K562 (cell line): ENCODE measurements around the gene MYLIP. TPM values are rescaled to one million over a fixed set of nuclear protein-coding genes. Genes with fewer than 3 reads are reported as not detected.

Source experiments
- ATAC-seq: fragments of 200-7000 bp; cut with Tn5 transposase; 3 replicates; pipeline ENCODE4 v1.9.1; 2020; ENCODE audit warnings: moderate library complexity
- BruUV-seq: library from RNA; stranded (reverse); fragments of 400-500 nt; replicated peaks from 2 replicates; lab custom pipeline; 2021; lab: Mats Ljungman, UMichigan
- CTCF ChIA-PET: fragments of 300-600 bp; formaldehyde crosslinking; extraction: SDS; loops from one replicate; lab custom pipeline; 2021; ENCODE audit warnings: low intra/inter-chr PET ratio; lab: Yijun Ruan, JAX
- POLR2A ChIA-PET: fragments of 300-600, 350-650 bp; sonication (Branson Sonifier 250); formaldehyde crosslinking; extraction: SDS; loops from one replicate; lab custom pipeline; 2021; ENCODE audit warnings: antibody characterized with exemption, inconsistent platforms; lab: Yijun Ruan, JAX
- DNase-seq, 4 experiments: peaks; one replicate each; pipeline versions ENCODE4 v3.0.0 to v3.0.0-alpha.2; 2011 to 2018; ENCODE audit warnings: low spot score in 3 of 4, mixed read lengths in 3 of 4; ENCODE audit errors: extremely low read depth in 1 of 4
- FAIRE-seq: peaks from 2 replicates; lab custom pipeline; 2011; peaks lifted over from hg19 to GRCh38; lab: Jason Lieb, UNC
- H2AFZ ChIP-seq: 2 replicates; pipeline ENCODE4 v1.6.0; 2011; ENCODE audit warnings: low read depth, low read length, control low read depth, inconsistent platforms
- H3K27ac ChIP-seq: fragments of 200-600 bp; 3 replicates; pipeline ENCODE4 v1.8.0; 2011; ENCODE audit warnings: low read depth, mild to moderate bottlenecking, control low read depth, inconsistent platforms, low read length, moderate library complexity, mixed read lengths; ENCODE audit errors: extremely low read depth
- H3K27me3 ChIP-seq, 2 experiments: fragments of 300-600 bp in 1 of 2; 2 replicates in 1 of 2; 3 replicates in 1 of 2; pipeline versions ENCODE4 v1.6.0 to v1.8.0; 2011; ENCODE audit warnings: inconsistent platforms in 2 of 2, low read length in 2 of 2, mild to moderate bottlenecking in 1 of 2, mixed read lengths in 1 of 2, moderate library complexity in 1 of 2; ENCODE audit not compliant: control insufficient read depth in 2 of 2, insufficient read depth in 2 of 2
- H3K36me3 ChIP-seq: fragments of 300-600 bp; 3 replicates; pipeline ENCODE4 v1.8.0; 2011; ENCODE audit warnings: mild to moderate bottlenecking, low read length, inconsistent platforms; ENCODE audit not compliant: control insufficient read depth, insufficient read depth
- H3K4me1 ChIP-seq, 2 experiments: fragments of 200-600 bp in 1 of 2; replicated peaks in 1 of 2; 2 replicates in 1 of 2; 3 replicates in 1 of 2; pipeline versions ENCODE4 v1.5.1 to v1.8.0; 2011; ENCODE audit warnings: inconsistent platforms in 2 of 2, low read length in 2 of 2, mild to moderate bottlenecking in 1 of 2, mixed read lengths in 1 of 2, moderate library complexity in 1 of 2; ENCODE audit not compliant: control insufficient read depth in 2 of 2, insufficient read depth in 2 of 2
- H3K4me2 ChIP-seq: 2 replicates; pipeline ENCODE4 v1.6.1; 2011; ENCODE audit warnings: low read length, control low read depth, inconsistent platforms, mixed read lengths; ENCODE audit not compliant: insufficient read depth
- H3K4me3 ChIP-seq: fragments of 200-600 bp; sonication (generic), shearing (Covaris generic); 2 replicates; pipeline ENCODE4 v1.5.1; 2016; ENCODE audit warnings: control low read depth, inconsistent platforms
- H3K79me2 ChIP-seq: fragments of 200-600 bp; 3 replicates; pipeline ENCODE4 v1.8.0; 2011; ENCODE audit warnings: low read length, inconsistent platforms; ENCODE audit not compliant: control insufficient read depth, insufficient read depth
- H3K9ac ChIP-seq, 2 experiments: 2 replicates each; pipeline versions ENCODE4 v1.6.0 to v1.6.1; 2011; ENCODE audit warnings: low read depth in 2 of 2, low read length in 2 of 2, control low read depth in 1 of 2, inconsistent platforms in 1 of 2, mild to moderate bottlenecking in 1 of 2, mixed read lengths in 1 of 2; ENCODE audit not compliant: insufficient read depth in 1 of 2
- H3K9me1 ChIP-seq: one replicate; pipeline ENCODE4 v1.6.0; 2011; ENCODE audit warnings: inconsistent platforms, mild to moderate bottlenecking, low read length, moderate library complexity; ENCODE audit not compliant: control insufficient read depth, insufficient read depth
- H3K9me3 ChIP-seq: replicated peaks from 2 replicates; pipeline ENCODE4 v1.5.1; 2011; ENCODE audit warnings: low read depth, low read length, inconsistent platforms; ENCODE audit not compliant: control insufficient read depth, insufficient read depth
- H4K20me1 ChIP-seq: replicated peaks from 2 replicates; pipeline ENCODE4 v1.6.1; 2011; ENCODE audit warnings: low read length, inconsistent platforms, mixed read lengths; ENCODE audit not compliant: control insufficient read depth, insufficient read depth
- EZH2 ChIP-seq: IDR thresholded peaks from 2 replicates; pipeline ENCODE4 v1.6.1; 2012; ENCODE audit warnings: low read depth, mild to moderate bottlenecking, inconsistent platforms, low read length, borderline replicate concordance
- FOSL1 ChIP-seq: fragments of 200-800 bp; sonication (Bioruptor generic); conservative IDR thresholded peaks from 2 replicates; pipeline ENCODE4 v1.6.1; 2016; ENCODE audit warnings: missing genetic modification characterization, missing compliant biosample characterization
- HMGN3 ChIP-seq: IDR thresholded peaks from 2 replicates; pipeline ENCODE4 v1.6.1; 2011; ENCODE audit warnings: borderline replicate concordance, low read depth, mild to moderate bottlenecking, mixed read lengths, low read length; ENCODE audit not compliant: insufficient read length; ENCODE audit errors: extremely low read depth
- HNRNPK ChIP-seq: fragments of 200-400 bp; formaldehyde crosslinking; IDR thresholded peaks from one replicate; pipeline ENCODE4 v1.6.1; 2018; ENCODE audit warnings: mild to moderate bottlenecking, low read depth, low read length; ENCODE audit not compliant: poor library complexity, severe bottlenecking
- TAL1 ChIP-seq: fragments of 450-650 bp; IDR thresholded peaks from 2 replicates; pipeline ENCODE4 v1.6.1; 2016; ENCODE audit warnings: mild to moderate bottlenecking
- ZBTB33 ChIP-seq: sonication (generic); formaldehyde crosslinking; IDR thresholded peaks from 2 replicates; pipeline ENCODE4 v1.8.1; 2023; ENCODE audit warnings: mild to moderate bottlenecking, missing genetic modification reagents
- ZEB2 ChIP-seq: fragments of 450-650 bp; IDR thresholded peaks from 2 replicates; pipeline ENCODE4 v1.6.1; 2016
- ZNF77 ChIP-seq: fragments of 250-450 bp; sonication (Bioruptor Pico); IDR thresholded peaks from 2 replicates; pipeline ENCODE4 v1.5.0; 2020
- WGBS: fragments of 100-300 bp; shearing (Covaris generic); methylation state at CpG from one replicate; pipeline ENCODE4 v1.1.6; 2016; ENCODE audit warnings: low coverage, mixed read lengths; ENCODE audit not compliant: insufficient coverage; ENCODE audit errors: missing lambda C conversion rate; 5-methylcytosine and 5-hydroxymethylcytosine counted together
- in situ Hi-C: fragments of 300-500 bp; cut with MboI; formaldehyde crosslinking; loops from 4 replicates; pipeline ENCODE4 v1.15.0; 2018; ENCODE audit warnings: inconsistent platforms, mixed read lengths
- intact Hi-C: fragments of 100-400 bp; cut with micrococcal nuclease; formaldehyde crosslinking; loops from 2 replicates; pipeline ENCODE4 v1.14.2; 2022
- polyA plus RNA-seq, 8 experiments: library from polyadenylated mRNA; depleted of rRNA in 4 of 8; stranded (reverse) in 5 of 8; unstranded in 3 of 8; fragments of >200 nt; fragmentation: Nextera tagmentation in 2 of 8; fragmentation: Illumina TruSeq in 1 of 8; extraction: Ambion mirVana in 2 of 8; extraction: Trizol in 1 of 8; gene quantifications; 2 replicates each; pipeline versions ENCODE4 v1.2.1 to v1.2.3, GENCODE V29; 2011 to 2014; ENCODE audit warnings: inconsistent platforms in 1 of 8, missing spikeins in 1 of 8
- total RNA-seq, 7 experiments: library from RNA; depleted of rRNA in 6 of 7; stranded (reverse); fragments of >200 nt in 6 of 7; fragmentation: Illumina TruSeq in 2 of 7; extraction: Trizol in 2 of 7; gene quantifications; 2 replicates each; pipeline versions ENCODE4 v1.2.1 to v1.2.3, GENCODE V29; 2011 to 2021; ENCODE audit warnings: low replicate concordance in 1 of 7
- TF ChIP-seq, protein P1 (sequence below), 2 experiments: fragments of 450-650 bp in 1 of 2; sonication (generic) in 1 of 2; formaldehyde crosslinking; conservative IDR thresholded peaks; 2 replicates each; pipeline versions ENCODE4 v1.4.0 to v1.8.1; 2020 to 2022; ENCODE audit warnings: mild to moderate bottlenecking in 1 of 2, missing genetic modification reagents in 1 of 2
- TF ChIP-seq, protein P2 (sequence below): fragments of 250-450 bp; sonication (Bioruptor Pico); IDR thresholded peaks from 2 replicates; pipeline ENCODE4 v1.4.0; 2020

Gene MYLIP
- total and polyA plus RNA-seq, 9 of the 15 experiments (the other 6 are each of a cell fraction or from before 2014, with no cell fraction given) = 10.8 to 43.5 (median 31.5) TPM

GRCh38 chr6:16183187-16183664, 54.3 kb downstream of the MYLIP start:
- Histone ChIP-seq H3K9ac (peak overlapping the region in 1 of 2 experiments; percentile 18; a peak in 1 of 4 replicates), H3K4me3 (no peak overlapping the region), H3K36me3 (no peaks in the 10 kb centered on the region), H3K4me1 (peaks cover 0 to 8% of the 10 kb centered on the region in 2 experiments; a peak in 2 of 5 replicates), H3K79me2 (no peaks in the 10 kb centered on the region), H3K27me3 (no peaks in the 10 kb centered on the region), H3K4me2 (peak overlapping the region; percentile 18; the same call in 1 of the 2 replicates), H4K20me1 (no peaks in the 10 kb centered on the region), H3K9me1 (no peaks in the 10 kb centered on the region), H3K9me3 (peaks cover 7% of the 10 kb centered on the region), H3K27ac (peak overlapping the region; percentile 28; the same call in 2 of the 3 replicates), H2AFZ (peak overlapping the region; percentile 84)
- POLR2A ChIA-PET = interaction anchor here (0.6 to 1.4 kb wide), 12 partner anchors 10 to 722 kb away, joined by 3 to 10 read pairs (median 3); no protein-coding TSS in a partner anchor
- DNase-seq (peak; percentile 58 to 70 (median 60)), ATAC-seq (peak; percentile 75), FAIRE-seq (peak; percentile 90)
- CTCF ChIA-PET = interaction anchor here (0.7 to 4.1 kb wide), 5 partner anchors 11 to 1296 kb away, joined by 3 to 33 read pairs (median 5); partner anchors contain the start of gene MYLIP
- no TSS peak for BruUV-seq
- intact Hi-C loops = loop anchor here (1.0 kb wide), 1 partner anchor 492 kb away; no protein-coding TSS in a partner anchor
- in situ Hi-C loops = loop anchor here (10.0 kb wide), 1 partner anchor 488 kb away; no protein-coding TSS in a partner anchor
- WGBS = 10% methylated on average over 4 of the region's 4 CpGs
- TF ChIP-seq, protein P1, sequence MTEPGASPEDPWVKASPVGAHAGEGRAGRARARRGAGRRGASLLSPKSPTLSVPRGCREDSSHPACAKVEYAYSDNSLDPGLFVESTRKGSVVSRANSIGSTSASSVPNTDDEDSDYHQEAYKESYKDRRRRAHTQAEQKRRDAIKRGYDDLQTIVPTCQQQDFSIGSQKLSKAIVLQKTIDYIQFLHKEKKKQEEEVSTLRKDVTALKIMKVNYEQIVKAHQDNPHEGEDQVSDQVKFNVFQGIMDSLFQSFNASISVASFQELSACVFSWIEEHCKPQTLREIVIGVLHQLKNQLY (CRISPR knock-in tag; conservative IDR thresholded peaks at IDR 0.05) = no peak
- TF ChIP-seq ZEB2 = peak; percentile 37
- TF ChIP-seq TAL1 = no peak
- no peak for TF ChIP-seq ZNF77 (CRISPR knock-in tag)
- no peak for TF ChIP-seq HNRNPK
- TF ChIP-seq, protein P2, sequence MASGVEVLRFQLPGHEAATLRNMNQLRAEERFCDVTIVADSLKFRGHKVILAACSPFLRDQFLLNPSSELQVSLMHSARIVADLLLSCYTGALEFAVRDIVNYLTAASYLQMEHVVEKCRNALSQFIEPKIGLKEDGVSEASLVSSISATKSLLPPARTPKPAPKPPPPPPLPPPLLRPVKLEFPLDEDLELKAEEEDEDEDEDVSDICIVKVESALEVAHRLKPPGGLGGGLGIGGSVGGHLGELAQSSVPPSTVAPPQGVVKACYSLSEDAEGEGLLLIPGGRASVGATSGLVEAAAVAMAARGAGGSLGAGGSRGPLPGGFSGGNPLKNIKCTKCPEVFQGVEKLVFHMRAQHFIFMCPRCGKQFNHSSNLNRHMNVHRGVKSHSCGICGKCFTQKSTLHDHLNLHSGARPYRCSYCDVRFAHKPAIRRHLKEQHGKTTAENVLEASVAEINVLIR (CRISPR knock-in tag) = no peak
- TF ChIP-seq ZBTB33 = no peak
- no peak for TF ChIP-seq EZH2
- no peak for TF ChIP-seq HMGN3
- TF ChIP-seq FOSL1 (tag) = 0 out of 2 replicates have a peak, but pooled peaks have one; percentile 32
